Small intestine (tissue), 7 donors: ENCODE measurements around the gene ALAS1. TPM values are rescaled to one million over a fixed set of nuclear protein-coding genes. Genes with fewer than 3 reads are reported as not detected.

Source experiments
- DNase-seq, 2 donors: peaks; one replicate each; pipeline versions ENCODE4 v3.0.0 to v3.0.0-alpha.2; 2013
- FAIRE-seq: peaks from 2 replicates; lab custom pipeline; 2012; peaks lifted over from hg19 to GRCh38; lab: Jason Lieb, UNC
- H3K27ac ChIP-seq, 3 donors: one replicate each; pipeline ENCODE4 v1.5.1; 2013; ENCODE audit warnings: low read length in 2 of 3, mild to moderate bottlenecking in 2 of 3, control low read depth in 1 of 3, inconsistent platforms in 1 of 3, low read depth in 1 of 3, moderate library complexity in 1 of 3
- H3K27me3 ChIP-seq, 3 donors: one replicate each; pipeline ENCODE4 v1.6.1; 2013; ENCODE audit warnings: low read length in 3 of 3, inconsistent platforms in 1 of 3; ENCODE audit not compliant: control insufficient read depth in 3 of 3, insufficient read depth in 3 of 3
- H3K36me3 ChIP-seq, 3 donors: one replicate each; pipeline ENCODE4 v1.6.1; 2013; ENCODE audit warnings: low read length in 3 of 3, inconsistent platforms in 1 of 3, low read depth in 1 of 3, mild to moderate bottlenecking in 1 of 3, moderate library complexity in 1 of 3; ENCODE audit not compliant: control insufficient read depth in 3 of 3, insufficient read depth in 2 of 3
- H3K4me1 ChIP-seq, 3 donors: one replicate each; pipeline ENCODE4 v1.6.1; 2013; ENCODE audit warnings: low read length in 2 of 3, inconsistent platforms in 1 of 3, low read depth in 1 of 3, mild to moderate bottlenecking in 1 of 3, moderate library complexity in 1 of 3; ENCODE audit not compliant: control insufficient read depth in 3 of 3, insufficient read depth in 2 of 3
- H3K4me3 ChIP-seq, 3 donors: one replicate each; pipeline ENCODE4 v1.5.1; 2013; ENCODE audit warnings: low read length in 3 of 3, control low read depth in 1 of 3, inconsistent platforms in 1 of 3, low read depth in 1 of 3, mild to moderate bottlenecking in 1 of 3, moderate library complexity in 1 of 3
- H3K9me3 ChIP-seq, 2 donors: one replicate each; pipeline ENCODE4 v1.6.1; 2013; ENCODE audit warnings: low read depth in 1 of 2, low read length in 1 of 2; ENCODE audit not compliant: control insufficient read depth in 2 of 2, insufficient read depth in 1 of 2
- WGBS, 3 donors: extraction: QIAGEN DNeasy Blood & Tissue Kit; methylation state at CpG; one replicate each; pipeline ENCODE4 v1.1.7; 2013; 5-methylcytosine and 5-hydroxymethylcytosine counted together
- polyA plus RNA-seq, 4 donors: library from polyadenylated mRNA; stranded (reverse) in 3 of 4; unstranded in 1 of 4; fragments of 200-250 nt in 3 of 4; fragments of 120-200 nt in 1 of 4; gene quantifications; one replicate each; pipeline versions ENCODE4 v1.2.1 to v1.2.3, GENCODE V29; 2013
- donor health status: healthy with polysubstance abuse.
- donor health status: control.
- donor health status: control.
- donor health status: Bipolar disorder and iron deficiency.
- donor health status: healthy.

The ALAS1 gene
- polyA plus RNA-seq, 4 donors = 40.9 to 99.7 (median 65.3) TPM

DNA sequence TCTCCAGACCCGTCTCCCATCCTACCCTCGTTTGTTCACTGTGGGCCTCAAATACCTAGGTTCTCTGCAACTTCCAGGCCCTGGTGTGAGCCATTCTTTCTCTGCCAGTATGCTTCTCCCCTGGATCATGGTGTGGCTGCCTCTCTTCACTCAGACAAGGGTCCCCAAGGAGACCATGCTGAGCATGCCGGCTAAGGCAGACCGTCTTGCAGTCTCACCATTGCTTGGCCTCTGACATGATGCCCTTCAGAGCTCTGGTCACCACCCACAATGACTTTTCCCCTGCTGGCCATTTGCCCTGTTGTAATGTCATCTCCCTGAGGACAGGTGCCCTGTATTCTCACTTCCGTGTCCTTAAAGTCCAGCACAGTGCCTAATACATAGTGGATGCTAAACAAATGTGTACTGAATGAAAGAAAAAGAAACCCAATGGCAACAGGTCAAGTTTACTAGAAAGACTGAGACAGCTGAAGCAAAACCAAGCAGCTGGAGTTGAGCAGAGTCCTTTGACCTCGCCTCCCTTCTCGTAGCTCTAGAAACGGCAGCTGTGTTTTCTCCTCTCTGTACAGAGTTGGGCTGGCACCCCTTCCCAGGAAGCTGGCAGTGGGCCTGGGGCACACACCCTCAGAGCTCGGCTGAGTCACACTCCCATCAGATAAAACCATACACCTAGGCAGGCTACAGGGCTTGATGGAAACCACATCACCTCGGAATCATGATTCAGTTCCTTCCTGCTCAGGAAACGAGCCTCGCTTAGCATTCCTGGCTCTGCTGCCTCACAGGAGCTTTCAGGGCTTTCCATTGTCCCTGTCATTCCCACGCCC, 18.8 kb downstream of the ALAS1 start:
- Histone ChIP-seq H3K4me1 (peaks cover 4 to 41% (median 8%) of the 10 kb centered on the region in 3 donors), H3K4me3 (no peak overlapping the region), H3K36me3 (peaks cover 7 to 46% (median 18%) of the 10 kb centered on the region in 3 donors), H3K9me3 (no peaks in the 10 kb centered on the region), H3K27me3 (no peaks in the 10 kb centered on the region), H3K27ac (peak overlapping the region; percentile 67 to 94 (median 90))
- WGBS, 3 donors = 12 to 26% (median 21%) methylated on average over 13 of the region's 13 CpGs
- DNase-seq (peak; percentile 68 to 97), FAIRE-seq (no peak)

GRCh38 chr3:52217409-52217805, 19.4 kb downstream of the ALAS1 start:
- H3K4me3 ChIP-seq = no peak overlapping the region
- FAIRE-seq (no peak), DNase-seq (no peak)
- peak overlapping the region; percentile 67 to 94 (median 90) for H3K27ac ChIP-seq
- H3K36me3 ChIP-seq = peaks cover 3 to 41% (median 15%) of the 10 kb centered on the region in 3 donors
- no peaks in the 10 kb centered on the region for H3K9me3 ChIP-seq
- no peaks in the 10 kb centered on the region for H3K27me3 ChIP-seq
- H3K4me1 ChIP-seq = peaks cover 4 to 35% (median 8%) of the 10 kb centered on the region in 3 donors
- WGBS, 3 donors = 27 to 48% (median 39%) methylated on average over 10 of the region's 10 CpGs

DNA sequence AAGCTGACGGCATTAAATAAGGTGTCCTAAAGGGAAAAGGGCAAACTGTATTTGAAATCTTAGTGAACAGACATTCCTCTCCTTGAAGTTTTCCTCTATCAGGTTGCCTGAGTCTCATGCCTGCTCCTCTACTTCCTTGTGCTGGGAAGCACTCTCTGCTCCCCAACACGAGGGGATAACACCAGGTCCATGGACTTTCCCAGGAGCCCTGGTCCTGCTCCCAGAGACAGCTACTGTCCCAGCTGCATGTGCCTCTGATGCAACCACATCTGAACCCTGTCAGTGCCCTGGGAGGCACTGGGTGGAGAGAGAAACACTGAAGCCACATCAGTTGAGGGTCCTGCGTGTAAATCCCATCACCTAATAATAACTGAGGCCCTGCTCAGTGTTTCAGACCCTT, 20.1 kb downstream of the ALAS1 start:
- no peak overlapping the region for H3K4me3 ChIP-seq
- H3K36me3 ChIP-seq = peaks cover 3 to 37% (median 12%) of the 10 kb centered on the region in 3 donors
- H3K4me1 ChIP-seq = peaks cover 4 to 31% (median 8%) of the 10 kb centered on the region in 3 donors
- FAIRE-seq = no peak
- no peaks in the 10 kb centered on the region for H3K9me3 ChIP-seq
- peak in 1 of 2 donors; percentile 24 for DNase-seq
- H3K27me3 ChIP-seq = no peaks in the 10 kb centered on the region
- H3K27ac ChIP-seq = peak overlapping the region; percentile 67 to 94 (median 90)
- WGBS, 3 donors = 56 to 71% (median 64%) methylated on average over 3 of the region's 3 CpGs

GRCh38 chr3:52218454-52218853, 20.5 kb downstream of the ALAS1 start:
- no peaks in the 10 kb centered on the region for H3K27me3 ChIP-seq
- H3K36me3 ChIP-seq = peaks cover 2 to 33% (median 9%) of the 10 kb centered on the region in 3 donors
- no peak overlapping the region for H3K4me3 ChIP-seq
- whole genome bisulfite sequencing, 3 donors = 46 to 64% (median 47%) methylated on average over 12 of the region's 12 CpGs
- no peaks in the 10 kb centered on the region for H3K9me3 ChIP-seq
- DNase-seq (peak in 1 of 2 donors; percentile 37), FAIRE-seq (no peak)
- peak overlapping the region; percentile 17 to 94 (median 90) for H3K27ac ChIP-seq
- H3K4me1 ChIP-seq = peaks cover 4 to 28% (median 8%) of the 10 kb centered on the region in 3 donors

DNA sequence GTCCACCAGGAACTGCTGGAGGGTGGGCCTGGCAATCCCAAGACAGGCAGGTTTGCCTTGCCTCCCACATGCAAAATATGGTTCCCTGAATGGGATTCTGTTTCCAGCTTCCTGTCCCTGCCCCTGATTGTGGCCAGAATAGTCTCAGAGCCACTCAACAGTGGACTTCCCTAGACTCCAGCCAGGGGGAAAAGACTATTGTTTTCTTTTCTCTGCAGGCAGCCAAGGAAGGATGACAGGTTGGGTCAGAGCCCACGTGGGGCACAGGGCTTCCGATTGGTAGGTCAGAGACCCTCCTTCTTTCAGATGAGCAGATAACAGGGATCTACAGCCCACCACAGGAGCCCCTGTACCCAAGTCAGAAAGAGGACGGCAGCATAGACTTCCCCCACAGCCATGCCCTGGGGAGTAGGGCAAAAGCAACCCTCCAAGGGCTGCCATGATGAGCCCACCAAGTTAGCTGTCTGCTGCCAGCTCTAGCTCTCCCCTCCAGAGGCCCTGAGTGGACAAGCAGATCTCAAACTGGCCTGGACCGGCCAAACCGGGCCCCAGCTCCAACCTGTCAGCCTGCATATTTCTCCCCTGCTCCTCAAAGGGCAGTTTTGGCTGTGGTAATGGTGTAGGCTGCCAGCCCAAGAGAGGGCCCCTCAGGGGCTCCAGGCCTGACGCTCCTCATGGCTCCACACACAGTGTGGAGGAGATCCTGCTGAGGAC, 21.1 kb downstream of the ALAS1 start:
- 64 to 80% (median 76%) methylated on average over 6 of the region's 6 CpGs for WGBS, 3 donors
- no peak for FAIRE-seq
- peak overlapping the region in 2 of 3 donors; percentile 17 to 65 for H3K27ac ChIP-seq
- H3K36me3 ChIP-seq = peaks cover 0 to 30% (median 7%) of the 10 kb centered on the region in 3 donors
- no peaks in the 10 kb centered on the region for H3K27me3 ChIP-seq
- no peaks in the 10 kb centered on the region for H3K9me3 ChIP-seq
- H3K4me1 ChIP-seq = peaks cover 4 to 27% (median 8%) of the 10 kb centered on the region in 3 donors
- no peak for DNase-seq
- no peak overlapping the region for H3K4me3 ChIP-seq

- Histone ChIP-seq H3K36me3 (peaks cover 0 to 16% (median 3%) of the 10 kb centered on the region in 3 donors), H3K4me1 (peaks cover 4 to 27% (median 8%) of the 10 kb centered on the region in 3 donors), H3K27ac (no peak overlapping the region), H3K27me3 (no peaks in the 10 kb centered on the region), H3K9me3 (no peaks in the 10 kb centered on the region), H3K4me3 (no peak overlapping the region)
- peak; percentile 72 to 86 for DNase-seq
- no peak for FAIRE-seq
- WGBS, 3 donors = 26 to 31% (median 30%) methylated on average over 9 of the region's 9 CpGs
These were observed 22.5 kb downstream of the ALAS1 start for GRCh38 chr3:52220380-52221026.

- no peak overlapping the region for H3K4me3 ChIP-seq
- peaks cover 0 to 10% (median 0%) of the 10 kb centered on the region in 3 donors for H3K36me3 ChIP-seq
- no peaks in the 10 kb centered on the region for H3K9me3 ChIP-seq
- no peak overlapping the region for H3K27ac ChIP-seq
- FAIRE-seq = no peak
- peaks cover 4 to 27% (median 8%) of the 10 kb centered on the region in 3 donors for H3K4me1 ChIP-seq
- no peak for DNase-seq
- no peaks in the 10 kb centered on the region for H3K27me3 ChIP-seq
- 96% methylated on average over 23 to 27 of the region's 27 CpGs for WGBS, 3 donors
These were observed 23.2 kb downstream of the ALAS1 start for GRCh38 chr3:52221141-52221562.
